GM19193 (cell line): ENCODE measurements around the gene UBE2R2.

Source experiments
- POLR2A ChIP-seq: IDR thresholded peaks from 4 replicates; pipeline ENCODE4 v1.6.1; 2011; ENCODE audit not compliant: insufficient read depth, insufficient read length; ENCODE audit errors: extremely low read depth

Gene UBE2R2

GRCh38 chr9:33843312-33843961 is 26.5 kb downstream of the UBE2R2 start:
- TF ChIP-seq POLR2A: no peak

DNA sequence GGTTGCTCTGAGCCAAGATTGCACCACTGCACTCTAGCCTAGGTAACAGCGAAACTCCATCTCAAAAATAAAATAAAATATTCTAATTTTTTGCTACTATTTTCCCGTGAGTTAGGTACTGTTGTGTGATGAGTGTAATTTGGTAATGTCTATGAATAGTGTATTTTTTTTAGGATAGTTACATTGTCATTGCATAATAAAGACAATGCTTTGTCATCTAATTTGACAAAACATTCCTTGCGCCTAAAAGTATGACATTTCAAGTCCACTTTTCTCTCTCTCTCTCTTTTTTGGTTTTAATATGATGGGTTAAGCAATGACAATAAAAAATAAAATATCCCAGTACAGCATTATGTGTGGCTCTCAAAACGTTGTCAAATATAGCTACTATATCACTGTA is 29.3 kb downstream of the UBE2R2 start:
- no peak for TF ChIP-seq POLR2A

- no peak for TF ChIP-seq POLR2A
These were observed 33.3 kb downstream of the UBE2R2 start for GRCh38 chr9:33850267-33850629.

GRCh38 chr9:33850677-33851076 is 33.7 kb downstream of the UBE2R2 start:
- no peak for TF ChIP-seq POLR2A

DNA sequence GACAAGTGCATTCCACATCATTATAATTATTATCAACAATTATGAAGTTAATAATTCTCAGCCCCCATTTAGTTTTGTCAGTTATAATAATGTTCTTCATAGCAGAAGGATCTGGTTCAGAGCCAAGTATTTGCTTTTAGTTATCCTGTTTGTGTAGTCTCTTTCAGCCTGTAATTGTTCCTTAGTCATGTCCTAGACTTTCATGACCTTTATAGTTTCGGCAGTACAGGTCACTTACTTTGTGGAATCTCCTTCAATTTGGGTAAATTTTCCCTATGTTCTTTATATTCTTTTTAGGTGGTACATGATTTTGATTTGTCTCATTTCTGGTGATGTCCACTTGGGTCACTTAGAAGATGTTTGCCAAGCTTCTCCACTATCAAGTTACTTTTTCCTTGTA is 34.3 kb downstream of the UBE2R2 start:
- no peak for TF ChIP-seq POLR2A

- TF ChIP-seq POLR2A: no peak
These were observed 35.4 kb downstream of the UBE2R2 start for GRCh38 chr9:33852216-33852826.

GRCh38 chr9:33856247-33856646 is 39.3 kb downstream of the UBE2R2 start:
- TF ChIP-seq POLR2A: no peak

DNA sequence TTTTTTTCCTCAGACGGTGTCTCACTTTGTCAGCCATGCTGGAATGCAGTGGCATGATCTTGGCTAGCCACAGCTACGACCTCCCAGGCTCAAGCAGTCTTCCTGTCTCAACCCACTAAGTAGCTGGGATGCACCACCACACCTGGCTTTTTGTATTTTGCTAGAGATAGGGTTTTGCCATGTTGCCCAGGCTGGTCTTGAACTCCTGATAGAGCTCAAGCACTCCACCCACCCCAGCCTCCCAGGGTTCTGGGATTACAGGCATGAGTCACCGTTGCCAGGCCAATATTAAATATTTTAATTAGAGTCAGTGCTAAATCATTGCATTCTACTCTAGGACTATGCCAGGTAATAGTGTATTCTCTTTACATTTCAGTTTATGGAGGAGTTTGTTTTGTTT is 41.5 kb downstream of the UBE2R2 start:
- TF ChIP-seq POLR2A: no peak

- no peak for TF ChIP-seq POLR2A
These were observed 43.4 kb downstream of the UBE2R2 start for GRCh38 chr9:33860200-33860871.

DNA sequence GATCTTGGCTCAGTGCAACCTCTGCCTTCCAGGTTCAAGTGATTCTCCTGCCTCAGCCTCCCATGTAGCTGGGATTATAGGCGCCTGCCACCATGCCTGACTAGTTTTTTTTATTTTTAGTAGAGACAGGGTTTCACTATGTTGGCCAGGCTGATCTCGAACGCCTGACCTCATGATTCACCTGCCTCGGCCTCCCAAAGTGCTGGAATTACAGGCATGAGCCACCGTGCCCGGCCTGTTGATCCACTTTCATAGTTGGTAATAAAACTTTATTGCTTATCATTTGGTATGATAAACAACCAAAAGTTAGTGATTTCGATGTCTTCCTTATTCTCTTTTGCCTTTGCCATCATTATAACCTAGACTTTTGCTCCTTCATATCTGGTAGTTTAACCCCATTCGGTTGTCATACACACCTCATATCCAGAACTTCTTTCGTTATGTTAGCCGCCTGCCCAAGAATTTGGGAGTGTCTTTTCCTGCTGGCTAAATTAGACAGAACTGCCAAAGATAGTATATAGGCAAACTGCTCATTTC is 45.0 kb downstream of the UBE2R2 start:
- TF ChIP-seq POLR2A: no peak

- TF ChIP-seq POLR2A: no peak
These were observed 50.9 kb downstream of the UBE2R2 start for GRCh38 chr9:33867747-33868439.

GRCh38 chr9:33868440-33868973 is 51.5 kb downstream of the UBE2R2 start:
- no peak for TF ChIP-seq POLR2A

- TF ChIP-seq POLR2A: no peak
These were observed 60.9 kb downstream of the UBE2R2 start for GRCh38 chr9:33877727-33878489.

GRCh38 chr9:33878691-33879366 is 61.9 kb downstream of the UBE2R2 start:
- no peak for TF ChIP-seq POLR2A
